ENCODE results near the gene RBM4. TPM values are rescaled to one million over a fixed set of nuclear protein-coding genes. Genes with fewer than 3 reads are reported as not detected.

The RBM4 gene
- total and polyA plus RNA-seq, 9 of the 15 experiments (the other 6 are each of a cell fraction or from before 2014, with no cell fraction given) = 81.6 to 233 (median 122) TPM

DNA sequence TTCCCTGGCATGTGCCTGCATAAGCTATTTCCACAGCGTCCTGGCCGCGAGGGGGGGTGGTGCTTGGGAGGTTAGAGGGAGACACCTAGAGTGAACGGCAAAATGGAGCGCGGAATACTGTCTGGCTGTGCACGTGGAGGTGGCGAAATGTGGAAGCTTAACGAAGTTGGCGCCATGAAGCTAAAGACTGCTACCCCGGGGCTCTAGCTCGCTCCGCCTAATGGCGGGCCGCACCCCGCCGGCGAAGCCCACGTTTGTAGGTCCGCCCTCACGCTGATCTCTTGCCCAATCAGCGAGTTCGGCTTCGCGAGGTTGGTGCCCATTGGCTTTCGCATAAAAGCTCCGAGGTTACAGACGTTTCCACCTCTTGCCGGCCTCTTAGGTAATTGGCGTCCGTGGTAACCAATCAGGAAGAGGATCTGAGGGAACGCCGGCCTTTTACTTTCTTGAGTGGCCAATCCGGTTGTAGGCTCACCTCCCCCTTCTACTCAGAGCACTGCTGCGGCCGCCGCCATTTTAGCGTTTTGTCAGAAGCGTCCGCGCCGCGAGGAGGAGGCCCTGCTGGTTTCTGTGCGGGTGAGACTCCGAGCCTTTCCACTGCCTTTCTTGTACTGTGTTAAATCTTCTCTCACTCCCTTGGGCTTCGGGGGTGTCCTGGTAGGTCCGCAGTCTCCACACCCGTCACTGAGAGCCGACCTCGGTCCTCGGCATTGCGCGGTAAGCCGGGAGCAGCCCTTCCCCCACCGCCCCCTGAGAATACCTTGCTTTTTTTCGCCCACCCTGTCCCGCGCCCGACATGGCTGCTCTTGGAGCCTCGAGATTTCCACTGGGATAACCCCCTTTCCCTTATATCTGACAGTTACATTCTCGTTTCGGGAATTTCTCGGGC, at the start of gene RBM4 (continued):
- peak; percentile 93 for TF ChIP-seq RBBP5 (IDR thresholded peaks at IDR 0.05; ENCODE audit: borderline replicate concordance, insufficient read depth, low read length, poor library complexity, severe bottlenecking)
- TF ChIP-seq, protein P1, sequence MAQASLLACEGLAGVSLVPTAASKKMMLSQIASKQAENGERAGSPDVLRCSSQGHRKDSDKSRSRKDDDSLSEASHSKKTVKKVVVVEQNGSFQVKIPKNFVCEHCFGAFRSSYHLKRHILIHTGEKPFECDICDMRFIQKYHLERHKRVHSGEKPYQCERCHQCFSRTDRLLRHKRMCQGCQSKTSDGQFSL (CRISPR knock-in tag; IDR thresholded peaks at IDR 0.05) = peak; percentile 96
- TF ChIP-seq, protein P1 (tag; IDR thresholded peaks at IDR 0.05) = peak in 1 of 2 experiments; percentile 62; a peak in 1 of 4 replicates
- no peak for TF ChIP-seq ZNF75A (CRISPR knock-in tag; IDR thresholded peaks at IDR 0.05)
- TF ChIP-seq, protein P2, sequence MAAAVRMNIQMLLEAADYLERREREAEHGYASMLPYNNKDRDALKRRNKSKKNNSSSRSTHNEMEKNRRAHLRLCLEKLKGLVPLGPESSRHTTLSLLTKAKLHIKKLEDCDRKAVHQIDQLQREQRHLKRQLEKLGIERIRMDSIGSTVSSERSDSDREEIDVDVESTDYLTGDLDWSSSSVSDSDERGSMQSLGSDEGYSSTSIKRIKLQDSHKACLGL (CRISPR knock-in tag; IDR thresholded peaks at IDR 0.05; ENCODE audit: borderline replicate concordance, poor library complexity, severe bottlenecking) = peak; percentile 67
- TF ChIP-seq, protein P3, sequence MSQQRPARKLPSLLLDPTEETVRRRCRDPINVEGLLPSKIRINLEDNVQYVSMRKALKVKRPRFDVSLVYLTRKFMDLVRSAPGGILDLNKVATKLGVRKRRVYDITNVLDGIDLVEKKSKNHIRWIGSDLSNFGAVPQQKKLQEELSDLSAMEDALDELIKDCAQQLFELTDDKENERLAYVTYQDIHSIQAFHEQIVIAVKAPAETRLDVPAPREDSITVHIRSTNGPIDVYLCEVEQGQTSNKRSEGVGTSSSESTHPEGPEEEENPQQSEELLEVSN (IDR thresholded peaks at IDR 0.05; ENCODE audit: borderline replicate concordance in 1 of 2, extremely low read depth in 1 of 2, insufficient read depth in 1 of 2, insufficient read length in 1 of 2, low read depth in 1 of 2, low read length in 1 of 2, poor library complexity in 1 of 2, severe bottlenecking in 1 of 2) = peak; percentile 85 to 90
- TF ChIP-seq JUN (IDR thresholded peaks at IDR 0.05; ENCODE audit: borderline replicate concordance, low read depth, low read length) = no peak
- no peak for TF ChIP-seq JUN (CRISPR knock-in tag; IDR thresholded peaks at IDR 0.05; ENCODE audit: borderline replicate concordance)
- 0 out of 2 replicates have a peak, but pooled peaks have one; percentile 48 for TF ChIP-seq ELF4 (CRISPR knock-in tag; IDR thresholded peaks at IDR 0.05)
- TF ChIP-seq, protein P4, sequence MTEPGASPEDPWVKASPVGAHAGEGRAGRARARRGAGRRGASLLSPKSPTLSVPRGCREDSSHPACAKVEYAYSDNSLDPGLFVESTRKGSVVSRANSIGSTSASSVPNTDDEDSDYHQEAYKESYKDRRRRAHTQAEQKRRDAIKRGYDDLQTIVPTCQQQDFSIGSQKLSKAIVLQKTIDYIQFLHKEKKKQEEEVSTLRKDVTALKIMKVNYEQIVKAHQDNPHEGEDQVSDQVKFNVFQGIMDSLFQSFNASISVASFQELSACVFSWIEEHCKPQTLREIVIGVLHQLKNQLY (CRISPR knock-in tag; conservative IDR thresholded peaks at IDR 0.05) = no peak
- TF ChIP-seq ZNF324 (CRISPR knock-in tag; IDR thresholded peaks at IDR 0.05) = no peak
- TF ChIP-seq EHMT2 (IDR thresholded peaks at IDR 0.05) = no peak
- peak; percentile 63; the same call in 1 of the 2 replicates for TF ChIP-seq ELF2 (CRISPR knock-in tag; IDR thresholded peaks at IDR 0.05)
- TF ChIP-seq HIVEP1 (CRISPR knock-in tag; IDR thresholded peaks at IDR 0.05) = no peak
- peak in 1 of 2 experiments; percentile 16; a peak in 1 of 4 replicates for TF ChIP-seq TRIM24 (IDR thresholded peaks at IDR 0.05)
- TF ChIP-seq, protein P5, sequence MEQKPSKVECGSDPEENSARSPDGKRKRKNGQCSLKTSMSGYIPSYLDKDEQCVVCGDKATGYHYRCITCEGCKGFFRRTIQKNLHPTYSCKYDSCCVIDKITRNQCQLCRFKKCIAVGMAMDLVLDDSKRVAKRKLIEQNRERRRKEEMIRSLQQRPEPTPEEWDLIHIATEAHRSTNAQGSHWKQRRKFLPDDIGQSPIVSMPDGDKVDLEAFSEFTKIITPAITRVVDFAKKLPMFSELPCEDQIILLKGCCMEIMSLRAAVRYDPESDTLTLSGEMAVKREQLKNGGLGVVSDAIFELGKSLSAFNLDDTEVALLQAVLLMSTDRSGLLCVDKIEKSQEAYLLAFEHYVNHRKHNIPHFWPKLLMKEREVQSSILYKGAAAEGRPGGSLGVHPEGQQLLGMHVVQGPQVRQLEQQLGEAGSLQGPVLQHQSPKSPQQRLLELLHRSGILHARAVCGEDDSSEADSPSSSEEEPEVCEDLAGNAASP (IDR thresholded peaks at IDR 0.05) = no peak
- TF ChIP-seq POLR2AphosphoS2 (IDR thresholded peaks at IDR 0.05; ENCODE audit: low read length) = peak; percentile 99
- TF ChIP-seq, protein P6, sequence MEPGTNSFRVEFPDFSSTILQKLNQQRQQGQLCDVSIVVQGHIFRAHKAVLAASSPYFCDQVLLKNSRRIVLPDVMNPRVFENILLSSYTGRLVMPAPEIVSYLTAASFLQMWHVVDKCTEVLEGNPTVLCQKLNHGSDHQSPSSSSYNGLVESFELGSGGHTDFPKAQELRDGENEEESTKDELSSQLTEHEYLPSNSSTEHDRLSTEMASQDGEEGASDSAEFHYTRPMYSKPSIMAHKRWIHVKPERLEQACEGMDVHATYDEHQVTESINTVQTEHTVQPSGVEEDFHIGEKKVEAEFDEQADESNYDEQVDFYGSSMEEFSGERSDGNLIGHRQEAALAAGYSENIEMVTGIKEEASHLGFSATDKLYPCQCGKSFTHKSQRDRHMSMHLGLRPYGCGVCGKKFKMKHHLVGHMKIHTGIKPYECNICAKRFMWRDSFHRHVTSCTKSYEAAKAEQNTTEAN (CRISPR knock-in tag; IDR thresholded peaks at IDR 0.05) = no peak
- TF ChIP-seq KDM1A (IDR thresholded peaks at IDR 0.05) = no peak
